ENCODE results near the gene XPNPEP2.

XPNPEP2 gene

DNA sequence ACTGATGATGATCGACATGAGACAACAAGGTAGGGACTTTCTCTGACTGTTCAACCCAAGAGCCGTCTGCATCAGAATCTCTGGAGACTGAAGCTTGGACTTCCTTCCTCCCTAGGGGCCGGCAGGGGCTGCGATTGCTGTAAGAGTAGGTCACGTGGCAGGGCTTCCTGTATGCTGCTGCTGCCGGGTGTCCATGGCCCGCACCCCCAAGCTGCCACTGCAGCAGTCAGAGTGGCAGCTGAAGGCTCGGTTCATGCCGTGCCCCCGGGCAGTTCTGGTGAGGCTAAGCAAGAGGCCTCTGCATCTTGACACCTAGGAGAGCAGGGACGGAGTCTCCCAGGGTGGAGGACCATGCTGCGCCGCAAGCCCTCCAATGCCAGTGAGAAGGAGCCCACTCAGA lies 41.0 kb downstream of the XPNPEP2 start, which contains the start of gene SASH3:
Gene SASH3, plus strand, starts transcription at position 203 of the 400 bp plus-strand sequence. Its CDS starts 149 bp downstream, at position 352.
- Mint-ChIP-seq H3K36me3 (ENCODE audit: low read depth) (no peaks in the 10 kb centered on the region), H3K4me3 (no peak within 1 kb of the TSS), H3K27me3 (ENCODE audit: low read depth, poor library complexity) (peaks cover 6% of the 10 kb centered on the region), H3K9me3 (peaks cover 22% of the 10 kb centered on the region), H3K27ac (no peak within 1 kb of the TSS), H3K4me1 (no peaks in the 10 kb centered on the region)
- no peak for DNase-seq
- TF ChIP-seq, protein P1, sequence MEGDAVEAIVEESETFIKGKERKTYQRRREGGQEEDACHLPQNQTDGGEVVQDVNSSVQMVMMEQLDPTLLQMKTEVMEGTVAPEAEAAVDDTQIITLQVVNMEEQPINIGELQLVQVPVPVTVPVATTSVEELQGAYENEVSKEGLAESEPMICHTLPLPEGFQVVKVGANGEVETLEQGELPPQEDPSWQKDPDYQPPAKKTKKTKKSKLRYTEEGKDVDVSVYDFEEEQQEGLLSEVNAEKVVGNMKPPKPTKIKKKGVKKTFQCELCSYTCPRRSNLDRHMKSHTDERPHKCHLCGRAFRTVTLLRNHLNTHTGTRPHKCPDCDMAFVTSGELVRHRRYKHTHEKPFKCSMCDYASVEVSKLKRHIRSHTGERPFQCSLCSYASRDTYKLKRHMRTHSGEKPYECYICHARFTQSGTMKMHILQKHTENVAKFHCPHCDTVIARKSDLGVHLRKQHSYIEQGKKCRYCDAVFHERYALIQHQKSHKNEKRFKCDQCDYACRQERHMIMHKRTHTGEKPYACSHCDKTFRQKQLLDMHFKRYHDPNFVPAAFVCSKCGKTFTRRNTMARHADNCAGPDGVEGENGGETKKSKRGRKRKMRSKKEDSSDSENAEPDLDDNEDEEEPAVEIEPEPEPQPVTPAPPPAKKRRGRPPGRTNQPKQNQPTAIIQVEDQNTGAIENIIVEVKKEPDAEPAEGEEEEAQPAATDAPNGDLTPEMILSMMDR (IDR thresholded peaks at IDR 0.05), result no peak

DNA sequence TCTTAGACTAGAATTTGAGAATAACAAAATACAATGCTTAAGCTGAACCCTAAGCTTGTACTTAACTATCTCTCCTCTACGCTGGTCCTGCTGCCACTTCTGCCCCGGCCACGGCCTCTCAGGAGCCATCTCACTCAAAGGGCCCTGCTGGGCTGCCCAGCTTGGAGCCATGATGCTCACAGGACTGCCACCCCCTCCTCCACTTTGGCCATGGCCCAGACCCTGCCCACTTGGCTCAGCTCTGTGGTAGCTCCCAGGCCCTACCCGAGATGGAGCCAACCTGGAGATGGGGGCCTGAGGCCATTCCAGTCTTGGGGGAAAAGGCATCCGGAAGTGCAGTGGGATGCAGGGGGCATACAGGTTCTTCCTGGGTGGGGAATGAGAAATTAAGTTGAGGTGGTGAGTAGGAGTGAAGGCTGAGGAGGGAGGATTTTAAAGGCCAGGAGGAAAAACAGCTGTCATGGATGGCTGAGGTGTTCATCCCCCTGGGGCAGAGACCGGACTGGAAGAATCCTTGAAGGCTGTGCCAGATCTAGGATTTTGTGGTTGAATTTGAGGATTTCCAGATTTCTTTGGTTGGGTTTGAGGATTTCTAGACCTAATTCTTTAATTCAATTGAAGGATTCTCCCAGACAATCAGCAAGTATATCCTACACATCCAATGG lies 41.8 kb downstream of the XPNPEP2 start:
- no peak overlapping the region for H3K27ac Mint-ChIP-seq

DNA sequence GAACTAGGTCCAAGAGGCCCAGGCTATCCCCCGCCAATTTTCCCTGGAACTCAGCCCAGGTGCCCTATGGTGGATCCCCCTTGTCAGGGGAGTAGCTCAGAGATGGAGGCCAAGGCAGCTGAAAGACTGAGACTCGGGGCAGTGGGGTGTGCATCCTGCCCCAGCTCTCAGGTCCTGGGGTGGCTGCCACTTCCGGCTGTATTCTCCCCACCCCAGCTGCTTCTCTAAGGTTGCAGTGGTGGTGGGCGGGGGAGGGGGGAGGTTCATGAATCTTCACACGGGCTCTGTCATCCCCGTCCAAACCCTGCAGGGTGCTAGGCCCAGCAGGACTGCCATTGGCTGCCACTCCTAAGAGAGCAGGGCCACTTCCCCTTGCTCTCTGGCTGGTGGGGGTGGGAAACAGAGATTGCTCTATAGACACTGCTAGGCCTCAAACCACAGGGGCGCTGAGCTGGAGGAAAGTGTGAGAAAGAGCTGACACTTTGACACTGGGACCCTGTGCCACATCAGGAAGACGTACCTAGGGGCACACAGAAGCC lies 42.4 kb downstream of the XPNPEP2 start:
- H3K27me3 Mint-ChIP-seq (ENCODE audit: low read depth, poor library complexity), result peaks cover 6% of the 10 kb centered on the region
- DNase-seq, result no peak
- TF ChIP-seq, protein P1 (IDR thresholded peaks at IDR 0.05), result no peak

More for the DNA sequence above, 41.8 kb downstream of the XPNPEP2 start:
- Mint-ChIP-seq H3K9me3 (peaks cover 19% of the 10 kb centered on the region), H3K4me3 (no peak overlapping the region), H3K4me1 (peaks cover 6% of the 10 kb centered on the region), H3K27me3 (ENCODE audit: low read depth, poor library complexity) (peaks cover 6% of the 10 kb centered on the region), H3K36me3 (ENCODE audit: low read depth) (no peaks in the 10 kb centered on the region)
- no peak for DNase-seq
- TF ChIP-seq, protein P1 (IDR thresholded peaks at IDR 0.05), result no peak

GRCh38 chrX:129781680-129782495 lies 43.1 kb downstream of the XPNPEP2 start:
- no peak for DNase-seq
- peaks cover 16% of the 10 kb centered on the region for H3K4me1 Mint-ChIP-seq
- peaks cover 19% of the 10 kb centered on the region for H3K9me3 Mint-ChIP-seq
- no peak overlapping the region for H3K4me3 Mint-ChIP-seq
- H3K36me3 Mint-ChIP-seq (ENCODE audit: low read depth), result no peaks in the 10 kb centered on the region
- TF ChIP-seq, protein P1 (IDR thresholded peaks at IDR 0.05), result no peak
- H3K27me3 Mint-ChIP-seq (ENCODE audit: low read depth, poor library complexity), result peaks cover 9% of the 10 kb centered on the region
- H3K27ac Mint-ChIP-seq, result no peak overlapping the region

More for the DNA sequence above, 42.4 kb downstream of the XPNPEP2 start:
- peaks cover 12% of the 10 kb centered on the region for H3K4me1 Mint-ChIP-seq
- H3K27ac Mint-ChIP-seq, result no peak overlapping the region
- H3K4me3 Mint-ChIP-seq, result no peak overlapping the region
- H3K36me3 Mint-ChIP-seq (ENCODE audit: low read depth), result no peaks in the 10 kb centered on the region
- H3K9me3 Mint-ChIP-seq, result peaks cover 19% of the 10 kb centered on the region

- Mint-ChIP-seq H3K27ac (no peak overlapping the region), H3K27me3 (ENCODE audit: low read depth, poor library complexity) (peaks cover 9% of the 10 kb centered on the region), H3K9me3 (peaks cover 26% of the 10 kb centered on the region), H3K4me3 (no peak overlapping the region), H3K36me3 (ENCODE audit: low read depth) (no peaks in the 10 kb centered on the region), H3K4me1 (peaks cover 16% of the 10 kb centered on the region)
- TF ChIP-seq, protein P1 (IDR thresholded peaks at IDR 0.05), result no peak
- DNase-seq, result no peak
These were observed 43.9 kb downstream of the XPNPEP2 start for GRCh38 chrX:129782706-129783105.

All from nephron progenitor cell (in vitro differentiated cells).